Neural crest cell (in vitro differentiated cells): Measurements from ENCODE around the gene TXNIP. TPM values are rescaled to one million over a fixed set of nuclear protein-coding genes. Genes with fewer than 3 reads are reported as not detected.
A peak's percentile ranks its signal among the peaks of the same experiment; 100 is the strongest.

ENCODE experiments used
- DNase-seq: peaks from one replicate; pipeline ENCODE4 v3.0.0; 2021; ENCODE audit warnings: low read depth, mixed read lengths, low spot score
- H3K27ac Mint-ChIP-seq: one replicate; pipeline ENCODE4 v1.8.0; 2021; ENCODE audit warnings: mild to moderate bottlenecking, mixed read lengths; ENCODE audit not compliant: unreplicated experiment
- H3K27me3 Mint-ChIP-seq: 2 replicates; pipeline ENCODE4 v1.8.0; 2021; ENCODE audit warnings: low read depth, mild to moderate bottlenecking, mixed read lengths
- H3K36me3 Mint-ChIP-seq: 2 replicates; pipeline ENCODE4 v1.8.0; 2021; ENCODE audit warnings: low read depth, mild to moderate bottlenecking, mixed read lengths
- H3K4me1 Mint-ChIP-seq: 2 replicates; pipeline ENCODE4 v1.8.0; 2021; ENCODE audit warnings: mixed read lengths
- H3K4me3 Mint-ChIP-seq: one replicate; pipeline ENCODE4 v1.8.0; 2021; ENCODE audit warnings: mild to moderate bottlenecking, mixed read lengths
- H3K9me3 Mint-ChIP-seq: 2 replicates; pipeline ENCODE4 v1.8.0; 2021; ENCODE audit warnings: mixed read lengths
- long read RNA-seq: library from polyadenylated mRNA; unstranded; transcript quantifications from one replicate; pipeline ENCODE4 v2.0.0, GENCODE V29; 2020
- total RNA-seq: library from RNA; stranded (reverse); gene quantifications from 2 replicates; pipeline ENCODE4 v1.2.1, GENCODE V29; 2021
- TF ChIP-seq, protein P1 (sequence below): fragments of 200-600 bp; sonication (generic); conservative IDR thresholded peaks from 2 replicates; pipeline ENCODE4 v1.5.0; 2021; ENCODE audit warnings: antibody characterized with exemption, mild to moderate bottlenecking

The TXNIP gene
- total RNA-seq: 83.5 and 90.8 TPM in 2 replicates
- long read RNA-seq, transcript TXNIP-204 (8 exons, 2,926 nt): major isoform, 249 of 279 reads
- long read RNA-seq, partial matches to known transcripts: 11 of 279 reads
- long read RNA-seq, other reads (novel, unspliced or antisense): 16 of 279 reads

GRCh38 chr1:145996433-145997015, at the start of gene TXNIP:
TSS of gene TXNIP (minus strand) at chr1:145996579. CDS start at chr1:145996266, 313 bp downstream.
- Mint-ChIP-seq H3K36me3 (peaks cover 28% of the 10 kb centered on the region), H3K27me3 (no peaks in the 10 kb centered on the region), H3K4me1 (peaks cover 52% of the 10 kb centered on the region), H3K4me3 (peak within 1 kb of the TSS; percentile 96), H3K27ac (peak within 1 kb of the TSS; percentile 96), H3K9me3 (no peaks in the 10 kb centered on the region)
- DNase-seq: peak; percentile 86
- TF ChIP-seq, protein P1, sequence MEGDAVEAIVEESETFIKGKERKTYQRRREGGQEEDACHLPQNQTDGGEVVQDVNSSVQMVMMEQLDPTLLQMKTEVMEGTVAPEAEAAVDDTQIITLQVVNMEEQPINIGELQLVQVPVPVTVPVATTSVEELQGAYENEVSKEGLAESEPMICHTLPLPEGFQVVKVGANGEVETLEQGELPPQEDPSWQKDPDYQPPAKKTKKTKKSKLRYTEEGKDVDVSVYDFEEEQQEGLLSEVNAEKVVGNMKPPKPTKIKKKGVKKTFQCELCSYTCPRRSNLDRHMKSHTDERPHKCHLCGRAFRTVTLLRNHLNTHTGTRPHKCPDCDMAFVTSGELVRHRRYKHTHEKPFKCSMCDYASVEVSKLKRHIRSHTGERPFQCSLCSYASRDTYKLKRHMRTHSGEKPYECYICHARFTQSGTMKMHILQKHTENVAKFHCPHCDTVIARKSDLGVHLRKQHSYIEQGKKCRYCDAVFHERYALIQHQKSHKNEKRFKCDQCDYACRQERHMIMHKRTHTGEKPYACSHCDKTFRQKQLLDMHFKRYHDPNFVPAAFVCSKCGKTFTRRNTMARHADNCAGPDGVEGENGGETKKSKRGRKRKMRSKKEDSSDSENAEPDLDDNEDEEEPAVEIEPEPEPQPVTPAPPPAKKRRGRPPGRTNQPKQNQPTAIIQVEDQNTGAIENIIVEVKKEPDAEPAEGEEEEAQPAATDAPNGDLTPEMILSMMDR: no peak

- Mint-ChIP-seq H3K4me1 (peaks cover 40% of the 10 kb centered on the region), H3K27ac (no peak overlapping the region), H3K36me3 (peaks cover 17% of the 10 kb centered on the region), H3K9me3 (peaks cover 12% of the 10 kb centered on the region), H3K4me3 (peak overlapping the region; percentile 99), H3K27me3 (peaks cover 40% of the 10 kb centered on the region)
- no peak for DNase-seq
- TF ChIP-seq, protein P1: no peak
Measured at GRCh38 chr1:146039844-146040194, 43.4 kb upstream of the TXNIP start.

DNA sequence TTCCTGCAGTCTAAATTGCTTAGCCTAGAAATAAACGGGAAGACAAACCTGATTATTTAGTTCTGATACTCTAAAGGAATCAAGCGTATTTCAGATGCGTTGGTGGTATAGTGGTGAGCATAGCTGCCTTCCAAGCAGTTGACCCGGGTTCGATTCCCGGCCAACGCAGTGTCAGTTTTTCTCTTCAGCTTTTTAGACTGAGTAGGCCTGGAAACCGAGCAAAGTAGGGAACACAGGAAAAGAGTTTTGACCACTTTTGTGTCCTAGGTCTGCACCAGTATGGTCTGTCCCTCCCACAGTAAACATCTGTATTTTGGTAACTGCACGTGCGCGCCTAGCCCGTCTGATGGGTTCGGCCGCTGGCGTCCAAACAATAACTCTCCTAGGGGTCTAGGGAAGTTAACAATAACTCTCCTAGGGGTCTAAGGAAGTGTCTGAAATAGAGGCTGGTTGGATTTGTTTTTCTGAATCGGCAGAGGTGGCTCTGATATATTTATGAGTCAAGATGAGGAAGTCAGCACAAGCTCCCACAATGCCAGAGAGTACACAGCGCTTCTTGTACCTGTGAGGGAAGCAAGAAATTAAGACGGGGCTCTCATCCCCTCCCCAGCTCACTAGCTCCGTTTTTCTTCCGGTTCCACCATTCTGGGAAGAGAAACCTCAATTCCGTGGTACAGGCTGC, 40.7 kb upstream of the TXNIP start:
- Mint-ChIP-seq H3K4me3 (peak overlapping the region; percentile 99), H3K36me3 (peaks cover 17% of the 10 kb centered on the region), H3K27ac (peak overlapping the region; percentile 98), H3K4me1 (peaks cover 47% of the 10 kb centered on the region), H3K9me3 (peaks cover 12% of the 10 kb centered on the region), H3K27me3 (peaks cover 44% of the 10 kb centered on the region)
- TF ChIP-seq, protein P1: no peak
- DNase-seq: peak; percentile 84

DNA sequence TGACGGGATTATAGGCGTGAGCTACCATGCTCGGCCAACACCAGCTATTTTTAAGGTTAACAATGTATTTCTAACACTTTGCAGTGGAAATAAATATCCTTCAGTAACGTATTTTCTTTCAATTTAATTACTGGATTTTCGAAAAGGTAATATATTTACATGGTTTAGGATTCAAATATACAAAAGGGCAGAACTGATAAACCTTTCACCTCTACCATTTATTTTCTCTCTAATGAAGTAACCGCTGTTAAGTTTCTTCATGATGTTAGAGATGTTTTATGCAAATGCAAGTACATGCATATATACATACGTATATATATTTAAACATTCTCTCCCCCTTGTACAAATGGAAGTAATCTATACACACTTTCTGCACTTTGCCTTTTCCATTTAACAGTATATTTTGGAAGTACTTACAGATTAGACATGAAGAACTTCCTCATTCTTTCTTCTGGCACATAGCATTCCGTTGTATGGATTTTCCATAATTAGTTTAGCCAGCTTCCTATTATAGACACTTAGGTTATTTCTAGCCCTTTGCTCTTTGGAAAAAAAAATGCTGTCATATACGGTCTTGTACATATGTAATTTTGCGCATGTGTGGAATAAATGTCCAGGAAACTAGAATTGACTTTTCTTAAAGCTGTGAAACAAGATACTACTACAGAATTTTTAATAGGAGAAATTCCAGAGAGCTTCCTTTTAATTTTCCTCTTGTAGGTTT, 40.0 kb upstream of the TXNIP start:
- Mint-ChIP-seq H3K4me1 (peaks cover 47% of the 10 kb centered on the region), H3K9me3 (peaks cover 12% of the 10 kb centered on the region), H3K27me3 (peaks cover 44% of the 10 kb centered on the region), H3K4me3 (peak overlapping the region; percentile 99), H3K36me3 (peaks cover 17% of the 10 kb centered on the region), H3K27ac (no peak overlapping the region)
- no peak for DNase-seq
- TF ChIP-seq, protein P1: no peak

DNA sequence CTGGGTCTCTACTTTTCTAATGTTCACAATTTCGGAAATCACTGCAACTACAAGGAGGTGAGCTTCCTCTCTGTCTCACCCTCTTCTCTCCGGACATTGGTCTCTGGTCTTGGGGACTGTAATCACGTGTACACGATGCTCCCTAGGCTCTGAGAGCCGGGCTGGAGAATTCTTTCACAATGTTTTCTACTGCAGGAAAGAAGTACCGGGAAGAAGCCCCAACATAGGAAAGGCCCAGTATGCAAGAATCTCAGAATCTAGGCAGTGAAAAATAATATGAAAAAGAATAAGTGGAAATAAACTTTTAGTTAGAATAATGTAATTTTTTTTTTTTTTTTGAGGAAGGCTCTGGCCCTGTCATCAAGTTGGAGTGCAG, 38.7 kb upstream of the TXNIP start:
- Mint-ChIP-seq H3K4me1 (peaks cover 47% of the 10 kb centered on the region), H3K27me3 (peaks cover 47% of the 10 kb centered on the region), H3K9me3 (peaks cover 12% of the 10 kb centered on the region), H3K36me3 (peaks cover 17% of the 10 kb centered on the region), H3K4me3 (peak overlapping the region; percentile 99), H3K27ac (no peak overlapping the region)
- TF ChIP-seq, protein P1: no peak
- no peak for DNase-seq
